Measurements from ENCODE around the gene GREB1L.

DNA sequence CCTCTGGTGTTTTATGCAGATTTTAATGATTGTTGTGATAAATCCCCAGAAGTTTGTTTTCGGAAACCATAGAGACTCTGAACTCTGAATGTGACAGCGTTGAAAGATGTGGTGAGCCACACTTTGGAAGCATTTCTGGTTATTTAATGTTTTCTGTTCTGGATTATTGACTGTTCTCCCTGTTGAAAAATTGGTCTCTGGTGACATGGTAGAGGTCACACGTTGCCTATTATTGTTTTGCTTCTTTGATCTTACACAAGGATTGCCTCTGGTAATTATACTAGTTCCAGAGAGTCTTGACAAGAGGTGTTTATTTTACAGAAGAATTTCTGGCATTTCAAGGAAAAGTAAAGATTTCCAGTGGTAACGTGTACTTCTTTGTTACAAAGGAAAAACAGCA is 127.1 kb downstream of the GREB1L start:
- no peak for TF ChIP-seq ZNF10 (CRISPR knock-in tag; IDR thresholded peaks at IDR 0.05; ENCODE audit: borderline replicate concordance, low read depth)
- TF ChIP-seq KAT8 (CRISPR knock-in tag; IDR thresholded peaks at IDR 0.05) = no peak
- no peak for TF ChIP-seq FOXK2 (IDR thresholded peaks at IDR 0.05)
- TF ChIP-seq ZNF543 (CRISPR knock-in tag; IDR thresholded peaks at IDR 0.05) = no peak
- TF ChIP-seq POLR2A (IDR thresholded peaks at IDR 0.05; ENCODE audit: insufficient read depth in 1 of 2, low read depth in 2 of 2, low read length in 2 of 2) = no peak
- TF ChIP-seq CEBPB (IDR thresholded peaks at IDR 0.05; ENCODE audit: borderline replicate concordance, low read depth, low read length) = no peak
- no peak for TF ChIP-seq FOXA1 (IDR thresholded peaks at IDR 0.05)
- no peak for TF ChIP-seq FOXA1 (CRISPR knock-in tag; IDR thresholded peaks at IDR 0.05)
- TF ChIP-seq SP2 (CRISPR knock-in tag; IDR thresholded peaks at IDR 0.05) = no peak
- TF ChIP-seq, protein P1, sequence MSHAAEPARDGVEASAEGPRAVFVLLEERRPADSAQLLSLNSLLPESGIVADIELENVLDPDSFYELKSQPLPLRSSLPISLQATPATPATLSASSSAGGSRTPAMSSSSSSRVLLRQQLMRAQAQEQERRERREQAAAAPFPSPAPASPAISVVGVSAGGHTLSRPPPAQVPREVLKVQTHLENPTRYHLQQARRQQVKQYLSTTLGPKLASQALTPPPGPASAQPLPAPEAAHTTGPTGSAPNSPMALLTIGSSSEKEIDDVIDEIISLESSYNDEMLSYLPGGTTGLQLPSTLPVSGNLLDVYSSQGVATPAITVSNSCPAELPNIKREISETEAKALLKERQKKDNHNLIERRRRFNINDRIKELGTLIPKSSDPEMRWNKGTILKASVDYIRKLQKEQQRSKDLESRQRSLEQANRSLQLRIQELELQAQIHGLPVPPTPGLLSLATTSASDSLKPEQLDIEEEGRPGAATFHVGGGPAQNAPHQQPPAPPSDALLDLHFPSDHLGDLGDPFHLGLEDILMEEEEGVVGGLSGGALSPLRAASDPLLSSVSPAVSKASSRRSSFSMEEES (CRISPR knock-in tag; IDR thresholded peaks at IDR 0.05) = no peak
- TF ChIP-seq TCF12 (IDR thresholded peaks at IDR 0.05) = no peak
- TF ChIP-seq TCF12 (CRISPR knock-in tag; IDR thresholded peaks at IDR 0.05) = no peak
- no peak for TF ChIP-seq TCF7L2 (IDR thresholded peaks at IDR 0.05; ENCODE audit: low read depth, low read length)
- TF ChIP-seq, protein P2, sequence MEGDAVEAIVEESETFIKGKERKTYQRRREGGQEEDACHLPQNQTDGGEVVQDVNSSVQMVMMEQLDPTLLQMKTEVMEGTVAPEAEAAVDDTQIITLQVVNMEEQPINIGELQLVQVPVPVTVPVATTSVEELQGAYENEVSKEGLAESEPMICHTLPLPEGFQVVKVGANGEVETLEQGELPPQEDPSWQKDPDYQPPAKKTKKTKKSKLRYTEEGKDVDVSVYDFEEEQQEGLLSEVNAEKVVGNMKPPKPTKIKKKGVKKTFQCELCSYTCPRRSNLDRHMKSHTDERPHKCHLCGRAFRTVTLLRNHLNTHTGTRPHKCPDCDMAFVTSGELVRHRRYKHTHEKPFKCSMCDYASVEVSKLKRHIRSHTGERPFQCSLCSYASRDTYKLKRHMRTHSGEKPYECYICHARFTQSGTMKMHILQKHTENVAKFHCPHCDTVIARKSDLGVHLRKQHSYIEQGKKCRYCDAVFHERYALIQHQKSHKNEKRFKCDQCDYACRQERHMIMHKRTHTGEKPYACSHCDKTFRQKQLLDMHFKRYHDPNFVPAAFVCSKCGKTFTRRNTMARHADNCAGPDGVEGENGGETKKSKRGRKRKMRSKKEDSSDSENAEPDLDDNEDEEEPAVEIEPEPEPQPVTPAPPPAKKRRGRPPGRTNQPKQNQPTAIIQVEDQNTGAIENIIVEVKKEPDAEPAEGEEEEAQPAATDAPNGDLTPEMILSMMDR (CRISPR knock-in tag; IDR thresholded peaks at IDR 0.05) = no peak

Data from HepG2 (cell line).